GM19395 (cell line): ENCODE measurements around the gene NFKBIL1.

Experiments used
- ATAC-seq: cut with Tn5 transposase; IDR thresholded peaks from one replicate; pipeline ENCODE4 v1.9.1; 2021; ENCODE audit warnings: mild to moderate bottlenecking, moderate library complexity; ENCODE audit not compliant: unreplicated experiment

Gene NFKBIL1

GRCh38 chr6:31559958-31560696 is 12.7 kb downstream of the NFKBIL1 start:
- ATAC-seq: peak; percentile 66

GRCh38 chr6:31560697-31561058 is 13.3 kb downstream of the NFKBIL1 start:
- no peak for ATAC-seq

- no peak for ATAC-seq
Measured at GRCh38 chr6:31567531-31568370, 20.3 kb downstream of the NFKBIL1 start.

GRCh38 chr6:31568537-31568961 is 21.1 kb downstream of the NFKBIL1 start:
- ATAC-seq: peak; percentile 61

- ATAC-seq: no peak
Measured at GRCh38 chr6:31569861-31570536, 22.6 kb downstream of the NFKBIL1 start.

GRCh38 chr6:31572041-31572911 is 24.9 kb downstream of the NFKBIL1 start, which contains the start of gene LTA:
TSS of gene LTA (plus strand) at chr6:31572289. CDS start at chr6:31572743, 454 bp downstream.
- peak; percentile 44 for ATAC-seq

- no peak for ATAC-seq
Measured at GRCh38 chr6:31573239-31574105, 26.1 kb downstream of the NFKBIL1 start.

GRCh38 chr6:31574106-31575061 is 27.0 kb downstream of the NFKBIL1 start:
- no peak for ATAC-seq

GRCh38 chr6:31575335-31575901 is 28.0 kb downstream of the NFKBIL1 start, which contains the start of gene TNF:
TSS of gene TNF (plus strand) at chr6:31575565. CDS start at chr6:31575742, 177 bp downstream.
- ATAC-seq: no peak

GRCh38 chr6:31575952-31576685 is 28.7 kb downstream of the NFKBIL1 start:
- no peak for ATAC-seq

GRCh38 chr6:31576897-31577578 is 29.6 kb downstream of the NFKBIL1 start:
- ATAC-seq: no peak

GRCh38 chr6:31577579-31577966 is 30.2 kb downstream of the NFKBIL1 start:
- no peak for ATAC-seq

- ATAC-seq: no peak
Measured at GRCh38 chr6:31578184-31579118, 31.0 kb downstream of the NFKBIL1 start.

GRCh38 chr6:31579119-31579505 is 31.7 kb downstream of the NFKBIL1 start:
- ATAC-seq: no peak

- no peak for ATAC-seq
Measured at GRCh38 chr6:31579546-31580437, 32.4 kb downstream of the NFKBIL1 start.
